Left kidney (tissue), 2 donors: ENCODE data around the gene IDH2. TPM values are rescaled to one million over a fixed set of nuclear protein-coding genes. Genes with fewer than 3 reads are reported as not detected.
"Not testable (repeated sequence)": the region's sequence is repeated elsewhere in the genome, so short reads cannot be mapped to it uniquely, and the experiment has no call there.

Experiments
- DNase-seq: peaks from one replicate; pipeline ENCODE4 v3.0.0-alpha.2; 2013
- polyA plus RNA-seq: library from polyadenylated mRNA; unstranded; fragments of 120-200 nt; gene quantifications from one replicate; pipeline ENCODE4 v1.2.1, GENCODE V29; 2013; ENCODE audit not compliant: insufficient read length

IDH2 gene
- polyA plus RNA-seq, 1 donor = 185 TPM

- no peak for DNase-seq
Observed at GRCh38 chr15:90121086-90121485, 18.8 kb upstream of the IDH2 start.

- no peak for DNase-seq
Observed at GRCh38 chr15:90119367-90119766, 17.1 kb upstream of the IDH2 start.

GRCh38 chr15:90115783-90116182 is 13.5 kb upstream of the IDH2 start:
- DNase-seq = no peak

GRCh38 chr15:90114451-90114901 is 12.2 kb upstream of the IDH2 start:
- no peak for DNase-seq

GRCh38 chr15:90113166-90113565 is 10.9 kb upstream of the IDH2 start:
- DNase-seq = no peak

GRCh38 chr15:90109163-90109751 is 7.0 kb upstream of the IDH2 start:
- not testable (repeated sequence) for DNase-seq

GRCh38 chr15:90108038-90108437 is 5.8 kb upstream of the IDH2 start:
- not testable (repeated sequence) for DNase-seq

GRCh38 chr15:90106522-90107117 is 4.4 kb upstream of the IDH2 start:
- DNase-seq = no peak

- no peak for DNase-seq
Observed at GRCh38 chr15:90105521-90105920, 3.3 kb upstream of the IDH2 start.

GRCh38 chr15:90104551-90104950 is 2.3 kb upstream of the IDH2 start:
- no peak for DNase-seq

GRCh38 chr15:90103701-90104329 is 1.5 kb upstream of the IDH2 start:
- DNase-seq = no peak

GRCh38 chr15:90101130-90101968 is 919 bp downstream of the IDH2 start:
- no peak for DNase-seq

GRCh38 chr15:90099868-90100831 is 2.1 kb downstream of the IDH2 start:
- no peak for DNase-seq

- no peak for DNase-seq
Observed at GRCh38 chr15:90099072-90099867, 3.0 kb downstream of the IDH2 start.

GRCh38 chr15:90097475-90097874 is 4.8 kb downstream of the IDH2 start:
- DNase-seq = no peak

- no peak for DNase-seq
Observed at GRCh38 chr15:90095521-90095959, 6.7 kb downstream of the IDH2 start.

- no peak for DNase-seq
Observed at GRCh38 chr15:90091156-90091931, 10.9 kb downstream of the IDH2 start.

GRCh38 chr15:90090226-90090848 is 11.9 kb downstream of the IDH2 start:
- DNase-seq = no peak

GRCh38 chr15:90087454-90088154 is 14.7 kb downstream of the IDH2 start:
- no peak for DNase-seq
